HT-29 (cell line): ENCODE measurements around the gene LILRA6. TPM values are rescaled to one million over a fixed set of nuclear protein-coding genes. Genes with fewer than 3 reads are reported as not detected.
A peak's percentile ranks its signal among the peaks of the same experiment; 100 is the strongest.
"Not testable (repeated sequence)": the region's sequence is repeated elsewhere in the genome, so short reads cannot be mapped to it uniquely, and the experiment has no call there.

Experiments
- DNase-seq: peaks from one replicate; pipeline ENCODE4 v3.0.0-alpha.2; 2015; ENCODE audit warnings: low spot score
- total RNA-seq: library from RNA; depleted of rRNA; stranded (reverse); fragments of >200 nt; shearing (Covaris generic); gene quantifications from 2 replicates; pipeline ENCODE4 v1.2.3, GENCODE V29; 2014

Gene LILRA6
- total RNA-seq, 1 experiment from 2014 or later: not detected

GRCh38 chr19:54207983-54208783 lies 34.4 kb downstream of the LILRA6 start:
- peak; percentile 72 for DNase-seq

- no peak for DNase-seq
Measured at GRCh38 chr19:54207676-54207982, 35.0 kb downstream of the LILRA6 start.

GRCh38 chr19:54207193-54207592 lies 35.4 kb downstream of the LILRA6 start:
- not testable (repeated sequence) for DNase-seq

- no peak for DNase-seq
Measured at GRCh38 chr19:54206831-54207177, 35.8 kb downstream of the LILRA6 start.

GRCh38 chr19:54206030-54206830 lies 36.4 kb downstream of the LILRA6 start:
- no peak for DNase-seq

GRCh38 chr19:54204767-54205468 lies 37.7 kb downstream of the LILRA6 start:
- peak; percentile 5 for DNase-seq

- DNase-seq: peak; percentile 52
Measured at GRCh38 chr19:54203151-54203611, 39.4 kb downstream of the LILRA6 start.

- DNase-seq: peak; percentile 50
Measured at GRCh38 chr19:54201980-54202379, 40.6 kb downstream of the LILRA6 start.

- no peak for DNase-seq
Measured at GRCh38 chr19:54201172-54201701, 41.4 kb downstream of the LILRA6 start.

- DNase-seq: no peak
Measured at GRCh38 chr19:54199401-54199800, 43.2 kb downstream of the LILRA6 start.

- DNase-seq: no peak
Measured at GRCh38 chr19:54197121-54197520, 45.5 kb downstream of the LILRA6 start.

GRCh38 chr19:54196536-54196935 lies 46.1 kb downstream of the LILRA6 start:
- no peak for DNase-seq

GRCh38 chr19:54194463-54194862 lies 48.1 kb downstream of the LILRA6 start:
- not testable (repeated sequence) for DNase-seq

- DNase-seq: no peak
Measured at GRCh38 chr19:54193011-54193410, 49.6 kb downstream of the LILRA6 start.

GRCh38 chr19:54191811-54192453 lies 50.7 kb downstream of the LILRA6 start:
- DNase-seq: peak; percentile 42

- DNase-seq: peak; percentile 98
Measured at GRCh38 chr19:54191011-54191810, 51.4 kb downstream of the LILRA6 start, which contains the start of gene TSEN34. TSEN34 (plus strand) TSS chr19:54191308; CDS start chr19:54191365, 57 bp downstream.

- DNase-seq: peak; percentile 100
Measured at GRCh38 chr19:54190503-54191010, 52.0 kb downstream of the LILRA6 start.

GRCh38 chr19:54189735-54190502 lies 52.7 kb downstream of the LILRA6 start:
- DNase-seq: peak; percentile 100

GRCh38 chr19:54189145-54189734 lies 53.4 kb downstream of the LILRA6 start, which contains the start of gene MBOAT7:
MBOAT7 (minus strand) TSS chr19:54189580; CDS start chr19:54188508, 1,072 bp downstream.
- no peak for DNase-seq
